ENCODE data around the gene SEMA4D.

SEMA4D gene

DNA sequence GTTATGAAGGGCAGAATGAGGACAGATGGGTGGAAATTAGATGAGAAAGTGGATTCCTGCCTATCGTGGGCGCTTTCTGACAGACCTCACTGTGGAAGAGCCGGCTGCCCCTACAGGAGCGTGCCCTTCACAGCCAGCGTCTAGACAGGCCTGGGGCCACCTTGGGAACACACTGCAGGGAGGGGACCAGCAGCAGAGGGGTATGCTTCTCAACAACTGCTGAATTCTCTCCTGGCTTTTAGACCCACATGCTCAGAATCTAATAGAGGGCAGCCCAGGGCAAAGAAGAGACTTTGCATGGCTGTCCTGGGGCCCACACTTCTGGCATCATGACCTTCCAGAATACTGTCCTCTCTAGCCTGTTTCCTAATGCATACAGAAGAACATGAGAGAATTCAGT lies 2.1 kb upstream of the SEMA4D start:
- no peak for DNase-seq

GRCh38 chr9:89498852-89499480 lies 1.1 kb upstream of the SEMA4D start:
- no peak for DNase-seq

GRCh38 chr9:89497257-89497963 lies 503 bp downstream of the SEMA4D start:
- no peak for DNase-seq

DNA sequence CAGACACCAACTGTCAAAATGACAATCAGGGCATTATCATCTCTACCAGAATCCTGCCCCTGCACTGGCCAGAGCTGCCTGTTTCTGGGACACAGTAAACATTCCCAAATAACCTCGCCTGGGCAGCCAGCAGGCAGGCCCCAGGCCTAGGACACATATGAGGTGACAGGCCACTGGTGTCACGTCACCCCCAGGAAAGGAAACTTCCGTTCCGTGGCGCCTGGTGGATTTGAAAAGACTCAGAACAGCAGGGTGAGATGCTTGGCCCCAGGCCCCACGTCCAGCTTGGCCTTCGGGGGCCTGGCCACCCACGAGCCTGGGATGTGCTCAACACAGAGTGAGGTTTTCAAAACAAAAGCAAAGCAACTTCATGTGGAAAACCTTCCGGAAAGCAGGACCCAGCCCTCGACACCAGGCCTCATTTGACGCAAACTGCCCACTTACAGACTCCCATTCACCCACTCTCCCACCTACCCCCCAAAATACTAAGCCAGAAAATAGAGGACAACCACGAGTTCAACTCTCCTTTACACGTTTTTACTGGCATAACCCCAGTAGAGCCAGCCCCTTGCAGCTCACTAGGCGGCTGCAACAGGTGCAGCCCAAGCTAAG lies 1.2 kb downstream of the SEMA4D start:
- DNase-seq, result no peak

GRCh38 chr9:89495824-89496560 lies 1.9 kb downstream of the SEMA4D start:
- no peak for DNase-seq

DNA sequence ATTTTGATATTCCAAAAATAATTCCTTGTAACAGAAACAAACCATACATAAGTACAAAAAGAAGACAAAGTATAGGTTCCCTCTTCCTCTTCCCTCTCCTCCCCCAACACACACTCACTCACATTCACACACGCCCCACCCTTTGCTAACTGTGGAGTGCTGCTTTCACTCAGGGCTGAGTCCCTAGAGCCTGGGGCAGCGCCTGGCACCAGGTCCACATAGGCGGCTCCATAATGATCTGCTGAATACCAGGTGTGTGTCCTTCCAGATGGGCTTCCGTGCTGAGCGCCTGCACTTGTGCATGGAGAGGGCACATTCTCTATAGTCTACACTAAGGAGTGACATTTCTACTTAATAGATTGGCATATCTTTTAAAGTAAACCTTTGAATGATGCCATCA lies 3.7 kb downstream of the SEMA4D start:
- DNase-seq, result no peak

DNA sequence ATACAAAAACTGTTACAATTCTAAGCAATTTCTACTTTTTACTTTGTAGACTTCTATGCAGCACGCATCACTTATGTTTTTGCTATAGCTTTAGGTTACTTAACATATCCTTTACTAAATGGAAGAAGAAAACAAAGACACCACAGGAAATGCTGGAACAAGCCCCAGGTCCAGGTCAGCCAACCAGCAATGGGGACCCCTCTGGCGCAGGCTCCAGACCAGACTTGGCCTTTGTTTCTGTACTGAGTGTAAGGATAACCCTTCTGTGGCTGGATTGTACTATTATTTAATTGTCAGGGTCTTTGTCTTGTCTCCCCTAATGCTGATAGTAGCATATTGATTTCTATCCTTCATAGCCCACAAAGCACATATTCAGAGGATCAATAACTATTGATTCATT lies 4.2 kb downstream of the SEMA4D start:
- no peak for DNase-seq

- no peak for DNase-seq
Observed at GRCh38 chr9:89493181-89493580, 4.7 kb downstream of the SEMA4D start.

DNA sequence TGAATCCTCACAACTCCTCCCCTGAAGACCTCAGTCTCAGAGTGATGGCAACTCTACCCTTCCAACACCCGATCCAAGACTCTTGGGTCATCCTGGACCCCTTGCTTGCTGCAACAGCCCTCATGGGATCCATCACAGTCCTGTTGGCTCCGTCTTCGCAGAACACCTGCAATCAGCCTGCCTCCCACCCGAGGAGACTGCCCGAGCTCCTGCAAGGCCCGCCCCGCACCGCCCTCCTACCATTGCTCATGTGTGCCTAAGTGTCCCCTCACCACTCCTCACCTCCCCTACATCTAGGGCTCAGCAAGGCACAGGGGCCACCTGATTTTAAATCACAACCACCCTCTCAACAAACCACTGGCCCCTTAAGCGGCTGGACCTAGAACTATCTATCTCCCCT lies 5.3 kb downstream of the SEMA4D start:
- DNase-seq, result no peak

DNA sequence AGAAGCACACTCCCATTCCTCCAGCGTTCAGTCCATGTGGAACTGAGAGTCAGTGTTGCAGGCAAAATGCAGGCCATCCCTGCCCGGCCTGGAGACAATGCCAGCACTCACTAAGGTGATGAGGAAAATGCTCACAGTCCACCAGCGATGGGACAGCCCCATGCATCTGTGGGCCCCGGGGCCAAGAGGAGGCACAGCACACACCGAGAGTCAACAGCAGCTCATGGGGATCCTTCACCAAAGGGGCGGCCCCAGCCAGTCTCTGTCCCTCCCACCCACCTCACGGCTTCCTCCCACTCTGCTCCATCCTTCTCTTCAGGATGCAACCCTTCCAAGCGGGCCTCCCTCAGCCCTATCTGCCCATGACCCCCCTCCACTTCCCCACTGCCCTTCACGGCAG lies 6.2 kb downstream of the SEMA4D start:
- no peak for DNase-seq

- DNase-seq, result no peak
Observed at GRCh38 chr9:89489548-89490530, 8.1 kb downstream of the SEMA4D start.

GRCh38 chr9:89488936-89489335 lies 9.0 kb downstream of the SEMA4D start:
- no peak for DNase-seq

DNA sequence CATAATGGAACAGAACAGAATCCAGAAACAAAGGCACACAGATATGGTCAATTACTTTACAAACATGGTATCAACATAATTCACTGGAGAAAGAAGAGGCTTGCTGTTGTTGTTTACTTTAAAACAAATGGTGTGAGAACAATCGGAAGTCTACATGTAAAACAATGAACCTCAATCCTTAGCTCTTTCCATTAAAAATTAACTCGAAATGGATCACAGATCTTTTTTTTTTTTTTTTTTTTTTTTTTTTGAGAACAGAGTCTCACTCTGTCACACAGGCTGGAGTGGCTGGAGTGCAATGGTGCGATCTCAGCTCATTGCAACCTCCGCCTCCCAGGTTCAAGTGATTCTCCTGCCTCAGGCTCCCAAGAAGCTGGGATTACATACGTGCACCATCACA lies 9.8 kb downstream of the SEMA4D start:
- no peak for DNase-seq

GRCh38 chr9:89486681-89487080 lies 11.2 kb downstream of the SEMA4D start:
- DNase-seq, result no peak

DNA sequence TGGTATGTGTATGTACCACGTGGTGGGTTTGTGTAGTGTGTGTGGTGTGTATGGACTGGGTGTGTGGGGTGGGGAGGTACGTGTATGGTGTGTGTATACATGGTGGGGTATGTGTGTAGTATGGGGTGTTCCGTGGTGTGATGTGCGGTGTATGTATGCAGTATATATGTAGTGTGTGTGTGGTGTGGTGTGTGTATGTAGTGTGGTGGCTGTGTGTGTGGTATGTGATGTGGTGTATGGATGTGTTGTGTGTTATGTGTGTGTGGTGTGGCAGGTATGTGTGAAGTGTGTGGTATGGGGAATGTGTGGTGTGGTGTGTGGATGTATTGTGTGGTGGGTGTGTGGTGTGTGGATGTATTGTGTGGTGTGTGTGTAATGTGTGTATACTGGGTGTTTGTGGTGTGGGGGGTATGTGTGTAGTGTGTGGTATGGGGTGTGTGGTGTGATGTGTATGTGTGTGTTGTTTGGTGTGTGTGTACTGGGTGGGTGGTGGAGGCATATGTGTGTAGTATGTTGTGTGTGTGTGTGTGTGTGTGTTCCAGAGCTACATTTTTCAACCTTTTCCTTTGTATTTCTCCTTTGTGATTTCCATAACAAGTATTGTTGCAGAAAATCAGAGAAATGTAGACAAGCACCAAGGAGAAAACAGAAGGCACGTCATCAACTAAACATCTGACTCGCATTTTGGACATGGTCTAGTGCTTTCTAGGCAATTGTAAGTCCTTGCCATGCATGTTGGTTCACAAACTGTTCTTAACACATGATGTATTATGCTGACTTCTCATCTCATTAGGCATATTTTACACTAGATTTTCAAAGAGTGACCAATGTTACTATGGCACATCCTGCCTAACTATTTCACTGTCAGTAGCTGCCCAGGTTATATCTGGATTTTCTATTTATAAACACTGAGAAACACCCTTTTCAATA lies 13.2 kb downstream of the SEMA4D start:
- DNase-seq, result no peak

DNA sequence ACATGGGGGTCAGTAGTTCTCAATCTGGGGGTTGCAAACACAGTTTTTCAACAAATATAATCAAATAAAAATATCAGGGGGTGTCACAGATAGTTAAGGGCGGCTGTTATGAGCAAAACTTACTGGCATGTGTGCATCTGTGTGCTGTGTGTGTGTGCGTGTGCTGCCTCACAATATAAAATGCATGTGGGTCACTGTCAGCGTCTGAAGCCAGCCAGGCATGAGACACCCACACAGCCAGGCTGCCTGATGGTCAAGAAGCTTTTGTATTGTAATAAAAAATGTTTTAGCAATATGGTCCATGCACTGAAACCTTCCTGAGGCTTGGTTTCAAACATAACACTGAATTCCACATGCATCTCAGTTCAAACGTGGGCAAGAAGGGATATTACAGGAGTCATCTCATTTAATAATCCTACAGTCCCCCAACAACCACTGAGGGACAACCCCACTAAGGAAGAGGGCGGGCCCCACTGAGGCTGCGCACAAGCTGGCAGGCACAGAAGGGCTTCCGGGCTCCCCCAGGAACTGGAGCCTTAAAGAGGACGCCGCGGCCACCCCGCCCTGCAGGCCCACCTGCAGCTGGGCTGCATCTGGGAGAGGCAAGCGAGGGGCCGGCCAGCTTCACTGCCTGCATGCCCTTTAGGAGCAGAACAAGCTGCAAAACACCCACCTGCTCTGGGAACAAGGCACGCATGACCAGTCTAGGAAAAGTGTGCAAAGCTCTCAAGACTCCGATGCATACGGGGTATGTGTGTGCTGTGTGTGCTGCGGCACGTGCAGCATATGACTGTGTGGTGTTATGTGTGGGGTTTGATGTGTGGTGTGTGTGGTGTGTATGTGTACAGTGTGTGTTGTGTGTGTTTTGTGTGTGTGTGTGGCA lies 14.1 kb downstream of the SEMA4D start:
- DNase-seq, result no peak

GRCh38 chr9:89482901-89483361 lies 15.0 kb downstream of the SEMA4D start:
- DNase-seq, result no peak

- DNase-seq, result no peak
Observed at GRCh38 chr9:89482056-89482851, 15.7 kb downstream of the SEMA4D start.

DNA sequence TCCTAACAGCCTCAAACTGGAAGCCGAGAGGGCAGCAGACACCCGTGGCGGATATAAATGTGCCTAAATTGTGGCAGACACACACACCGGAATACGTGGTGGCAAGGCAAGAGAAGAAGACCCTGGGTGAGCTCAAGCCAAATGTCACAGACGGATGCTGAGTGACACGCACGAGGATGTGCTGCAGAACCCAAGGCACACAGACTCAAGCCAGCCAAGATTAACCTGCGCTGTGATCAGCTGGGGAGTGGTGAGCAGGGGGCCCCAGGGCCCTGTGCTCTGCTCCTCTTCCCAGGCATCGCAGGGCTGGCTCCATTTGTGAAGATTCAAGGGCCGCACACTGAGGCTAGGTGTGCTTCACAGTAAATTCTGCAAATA lies 16.4 kb downstream of the SEMA4D start:
- no peak for DNase-seq
